HepG2 (cell line): Measurements from ENCODE around the gene KIF1C. TPM values are rescaled to one million over a fixed set of nuclear protein-coding genes. Genes with fewer than 3 reads are reported as not detected.

Experiments used
- ATRX ChIP-seq: sonication (generic); formaldehyde crosslinking; IDR thresholded peaks from 2 replicates; pipeline ENCODE4 v1.4.0; 2020; ENCODE audit warnings: missing genetic modification reagents, borderline replicate concordance
- CREBL2 ChIP-seq: sonication (generic); formaldehyde crosslinking; IDR thresholded peaks from 2 replicates; pipeline ENCODE4 v1.8.1; 2023; ENCODE audit warnings: missing genetic modification reagents, mild to moderate bottlenecking, borderline replicate concordance
- DNMT1 ChIP-seq: sonication (generic); formaldehyde crosslinking; IDR thresholded peaks from 2 replicates; pipeline ENCODE4 v1.5.1; 2020; ENCODE audit warnings: mild to moderate bottlenecking, missing genetic modification reagents
- HOXA3 ChIP-seq: sonication (generic); formaldehyde crosslinking; IDR thresholded peaks from 2 replicates; pipeline ENCODE4 v1.5.0; 2020; ENCODE audit warnings: missing genetic modification reagents
- KLF11 ChIP-seq: IDR thresholded peaks from 2 replicates; pipeline ENCODE4 v1.6.1; 2016; ENCODE audit warnings: missing compliant biosample characterization
- LCORL ChIP-seq, 2 experiments: fragments of 450-650 bp in 1 of 2; sonication (generic) in 1 of 2; formaldehyde crosslinking in 1 of 2; IDR thresholded peaks; 2 replicates each; pipeline versions ENCODE4 v1.5.0 to v1.6.1; 2017 to 2020; ENCODE audit warnings: antibody characterized with exemption in 1 of 2, missing genetic modification reagents in 1 of 2
- MYC ChIP-seq: sonication (generic); formaldehyde crosslinking; IDR thresholded peaks from 2 replicates; pipeline ENCODE4 v1.9.0; 2021; ENCODE audit warnings: missing genetic modification reagents, borderline replicate concordance
- NCOA1 ChIP-seq: sonication (generic); formaldehyde crosslinking; IDR thresholded peaks from 2 replicates; pipeline ENCODE4 v1.9.0; 2021; ENCODE audit warnings: missing genetic modification reagents
- NFAT5 ChIP-seq: sonication (generic); formaldehyde crosslinking; IDR thresholded peaks from 2 replicates; pipeline ENCODE4 v1.4.0; 2020; ENCODE audit warnings: missing genetic modification reagents
- PAX8 ChIP-seq: sonication (generic); formaldehyde crosslinking; IDR thresholded peaks from 2 replicates; pipeline ENCODE4 v1.8.0; 2022; ENCODE audit warnings: mild to moderate bottlenecking, missing genetic modification reagents, borderline replicate concordance
- SNAPC2 ChIP-seq: sonication (generic); formaldehyde crosslinking; IDR thresholded peaks from 2 replicates; pipeline ENCODE4 v1.8.1; 2022; ENCODE audit warnings: mild to moderate bottlenecking, missing genetic modification reagents
- TFE3 ChIP-seq: IDR thresholded peaks from 2 replicates; pipeline ENCODE4 v1.6.1; 2016
- ZBTB44 ChIP-seq: sonication (generic); formaldehyde crosslinking; IDR thresholded peaks from 2 replicates; pipeline ENCODE4 v1.4.0; 2020; ENCODE audit warnings: missing genetic modification reagents
- ZBTB7B ChIP-seq: sonication (generic); formaldehyde crosslinking; IDR thresholded peaks from 2 replicates; pipeline ENCODE4 v1.4.0; 2020; ENCODE audit warnings: missing genetic modification reagents
- ZIK1 ChIP-seq: sonication (generic); formaldehyde crosslinking; IDR thresholded peaks from 2 replicates; pipeline ENCODE4 v1.5.0; 2020; ENCODE audit warnings: mild to moderate bottlenecking, low read depth, missing genetic modification reagents, borderline replicate concordance
- ZNF441 ChIP-seq: sonication (generic); formaldehyde crosslinking; IDR thresholded peaks from 2 replicates; pipeline ENCODE4 v1.7.0; 2021; ENCODE audit warnings: missing genetic modification reagents, borderline replicate concordance
- ZNF446 ChIP-seq: sonication (generic); formaldehyde crosslinking; IDR thresholded peaks from 2 replicates; pipeline ENCODE4 v1.5.0; 2020; ENCODE audit warnings: mild to moderate bottlenecking, missing genetic modification reagents
- ZNF619 ChIP-seq: sonication (generic); formaldehyde crosslinking; IDR thresholded peaks from 2 replicates; pipeline ENCODE4 v1.4.0; 2020; ENCODE audit warnings: mild to moderate bottlenecking, missing genetic modification reagents
- polyA plus RNA-seq, 8 experiments: library from polyadenylated mRNA; depleted of rRNA in 3 of 8; stranded (reverse) in 7 of 8; unstranded in 1 of 8; fragments of >200 nt; fragmentation: Illumina TruSeq in 4 of 8; extraction: Trizol in 4 of 8; gene quantifications; 2 replicates each; pipeline versions ENCODE4 v1.2.1 to v1.2.3, GENCODE V29; 2011 to 2016; ENCODE audit warnings: low read depth in 4 of 8, missing spikeins in 1 of 8, mixed read lengths in 1 of 8; ENCODE audit not compliant: insufficient read depth in 1 of 8
- total RNA-seq, 5 experiments: library from RNA; depleted of rRNA; stranded (reverse); fragments of >200 nt; fragmentation: Illumina TruSeq; extraction: Trizol; gene quantifications; 2 replicates each; pipeline ENCODE4 v1.2.3, GENCODE V29; 2016; ENCODE audit warnings: low read depth in 1 of 5
- TF ChIP-seq, protein P1 (sequence below): sonication (generic); formaldehyde crosslinking; IDR thresholded peaks from 2 replicates; pipeline ENCODE4 v1.5.1; 2020; ENCODE audit warnings: missing genetic modification reagents, mild to moderate bottlenecking, borderline replicate concordance

KIF1C gene
- total and polyA plus RNA-seq, 2 of the 13 experiments (the other 11 are each of a cell fraction or from before 2014, with no cell fraction given): 70.0 to 104 TPM

GRCh38 chr17:4998027-4998731 is 429 bp downstream of the KIF1C start (continued):
- TF ChIP-seq NFAT5 (no peak), ZBTB44 (CRISPR knock-in tag) (no peak), CREBL2 (no peak), ZNF441 (CRISPR knock-in tag) (no peak), ZNF446 (CRISPR knock-in tag) (no peak), NCOA1 (CRISPR knock-in tag) (0 out of 2 replicates have a peak, but pooled peaks have one; percentile 33), LCORL (IDR thresholded peaks at IDR 0.05) (no peak), LCORL (CRISPR knock-in tag; IDR thresholded peaks at IDR 0.05) (no peak), ZNF619 (CRISPR knock-in tag) (peak; percentile 43; the same call in 1 of the 2 replicates), PAX8 (CRISPR knock-in tag) (0 out of 2 replicates have a peak, but pooled peaks have one; percentile 32), DNMT1 (CRISPR knock-in tag) (no peak), HOXA3 (CRISPR knock-in tag) (0 out of 2 replicates have a peak, but pooled peaks have one; percentile 3), ZIK1 (CRISPR knock-in tag) (0 out of 2 replicates have a peak, but pooled peaks have one; percentile 3), SNAPC2 (CRISPR knock-in tag) (no peak), MYC (peak; percentile 37; the same call in 1 of the 2 replicates), KLF11 (no peak), ATRX (no peak), TFE3 (CRISPR knock-in tag) (no peak), ZBTB7B (CRISPR knock-in tag) (no peak)
- TF ChIP-seq, protein P1, sequence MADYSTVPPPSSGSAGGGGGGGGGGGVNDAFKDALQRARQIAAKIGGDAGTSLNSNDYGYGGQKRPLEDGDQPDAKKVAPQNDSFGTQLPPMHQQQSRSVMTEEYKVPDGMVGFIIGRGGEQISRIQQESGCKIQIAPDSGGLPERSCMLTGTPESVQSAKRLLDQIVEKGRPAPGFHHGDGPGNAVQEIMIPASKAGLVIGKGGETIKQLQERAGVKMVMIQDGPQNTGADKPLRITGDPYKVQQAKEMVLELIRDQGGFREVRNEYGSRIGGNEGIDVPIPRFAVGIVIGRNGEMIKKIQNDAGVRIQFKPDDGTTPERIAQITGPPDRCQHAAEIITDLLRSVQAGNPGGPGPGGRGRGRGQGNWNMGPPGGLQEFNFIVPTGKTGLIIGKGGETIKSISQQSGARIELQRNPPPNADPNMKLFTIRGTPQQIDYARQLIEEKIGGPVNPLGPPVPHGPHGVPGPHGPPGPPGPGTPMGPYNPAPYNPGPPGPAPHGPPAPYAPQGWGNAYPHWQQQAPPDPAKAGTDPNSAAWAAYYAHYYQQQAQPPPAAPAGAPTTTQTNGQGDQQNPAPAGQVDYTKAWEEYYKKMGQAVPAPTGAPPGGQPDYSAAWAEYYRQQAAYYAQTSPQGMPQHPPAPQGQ (CRISPR knock-in tag): no peak
